Liver (tissue), 9 donors: ENCODE data around the gene NFIX. TPM values are rescaled to one million over a fixed set of nuclear protein-coding genes. Genes with fewer than 3 reads are reported as not detected.
A peak's percentile ranks its signal among the peaks of the same experiment; 100 is the strongest.

Experiments used
- DNase-seq: peaks from one replicate; pipeline ENCODE4 v3.0.0-alpha.2; 2017; ENCODE audit warnings: low spot score
- H3K27ac ChIP-seq, 2 donors: one replicate each; pipeline ENCODE4 v1.7.0; 2013; ENCODE audit warnings: inconsistent platforms in 2 of 2, low read length in 2 of 2, control low read depth in 1 of 2, low read depth in 1 of 2, mild to moderate bottlenecking in 1 of 2
- H3K27me3 ChIP-seq, 4 donors: one replicate each; pipeline versions ENCODE4 v1.6.1 to v1.7.0; 2013; ENCODE audit warnings: low read length in 3 of 4, inconsistent platforms in 1 of 4, mild to moderate bottlenecking in 1 of 4, moderate library complexity in 1 of 4; ENCODE audit not compliant: control insufficient read depth in 4 of 4, insufficient read depth in 4 of 4
- H3K36me3 ChIP-seq, 4 donors: one replicate each; pipeline versions ENCODE4 v1.6.1 to v1.7.0; 2013; ENCODE audit warnings: low read length in 3 of 4, mild to moderate bottlenecking in 3 of 4, low read depth in 1 of 4, moderate library complexity in 1 of 4; ENCODE audit not compliant: control insufficient read depth in 4 of 4, insufficient read depth in 3 of 4
- H3K4me1 ChIP-seq, 4 donors: one replicate each; pipeline versions ENCODE4 v1.6.1 to v1.7.0; 2013; ENCODE audit warnings: low read length in 3 of 4, mild to moderate bottlenecking in 3 of 4, moderate library complexity in 1 of 4; ENCODE audit not compliant: control insufficient read depth in 4 of 4, insufficient read depth in 4 of 4
- H3K4me3 ChIP-seq, 3 donors: one replicate each; pipeline versions ENCODE4 v1.6.1 to v1.7.0; 2013; ENCODE audit warnings: low read length in 3 of 3, control low read depth in 1 of 3, low read depth in 1 of 3, mild to moderate bottlenecking in 1 of 3
- H3K9ac ChIP-seq, 2 donors: one replicate each; pipeline ENCODE4 v1.7.0; 2013; ENCODE audit warnings: low read length in 2 of 2, mild to moderate bottlenecking in 2 of 2, moderate library complexity in 2 of 2, control low read depth in 1 of 2, low read depth in 1 of 2
- H3K9me3 ChIP-seq, 4 donors: one replicate each; pipeline versions ENCODE4 v1.6.1 to v1.7.0; 2013; ENCODE audit warnings: low read length in 3 of 4; ENCODE audit not compliant: control insufficient read depth in 4 of 4
- ATF3 ChIP-seq: IDR thresholded peaks from 2 replicates; pipeline ENCODE4 v1.6.1; 2016; ENCODE audit warnings: antibody characterized with exemption
- CTCF ChIP-seq: fragments of 150-350 bp; IDR thresholded peaks from 2 replicates; pipeline ENCODE4 v1.5.1; 2017; ENCODE audit warnings: improper control_type of control experiment, low read depth, low read length; ENCODE audit not compliant: missing input control
- GABPA ChIP-seq, 2 donors: IDR thresholded peaks in 1 of 2; conservative IDR thresholded peaks in 1 of 2; 2 replicates each; pipeline ENCODE4 v1.6.1; 2016; ENCODE audit warnings: antibody characterized with exemption in 2 of 2, mild to moderate bottlenecking in 1 of 2, moderate library complexity in 1 of 2
- HNF4A ChIP-seq, 2 donors: conservative IDR thresholded peaks; 2 replicates each; pipeline ENCODE4 v1.6.1; 2016; ENCODE audit warnings: antibody characterized with exemption in 2 of 2, mild to moderate bottlenecking in 2 of 2
- HNF4G ChIP-seq: IDR thresholded peaks from 2 replicates; pipeline ENCODE4 v1.6.1; 2016; ENCODE audit warnings: antibody characterized with exemption
- JUND ChIP-seq, 2 donors: IDR thresholded peaks; 2 replicates each; pipeline ENCODE4 v1.6.1; 2016; ENCODE audit warnings: antibody characterized with exemption in 2 of 2
- RAD21 ChIP-seq, 2 donors: IDR thresholded peaks; 2 replicates each; pipeline ENCODE4 v1.6.1; 2016; ENCODE audit warnings: antibody characterized with exemption in 2 of 2, mild to moderate bottlenecking in 2 of 2
- REST ChIP-seq: IDR thresholded peaks from 2 replicates; pipeline ENCODE4 v1.6.1; 2016; ENCODE audit warnings: antibody characterized with exemption, mild to moderate bottlenecking
- RXRA ChIP-seq, 2 donors: IDR thresholded peaks; 2 replicates each; pipeline ENCODE4 v1.6.1; 2017 to 2018; ENCODE audit warnings: antibody characterized with exemption in 2 of 2, mild to moderate bottlenecking in 1 of 2
- SP1 ChIP-seq: IDR thresholded peaks from 2 replicates; pipeline ENCODE4 v1.6.1; 2018; ENCODE audit warnings: antibody characterized with exemption, mild to moderate bottlenecking
- WGBS: extraction: QIAGEN DNeasy Blood & Tissue Kit; methylation state at CpG from one replicate; pipeline ENCODE4 v1.1.7; 2013; 5-methylcytosine and 5-hydroxymethylcytosine counted together
- polyA plus RNA-seq, 2 donors: library from polyadenylated mRNA; stranded (reverse) in 1 of 2; unstranded in 1 of 2; fragments of 200-250 nt in 1 of 2; fragments of >200 nt in 1 of 2; fragmentation: Nextera tagmentation in 1 of 2; extraction: Ambion mirVana in 1 of 2; gene quantifications; one replicate each; pipeline versions ENCODE4 v1.2.1 to v1.2.3, GENCODE V29; 2013 to 2015
- total RNA-seq, 2 donors: library from RNA; depleted of rRNA; stranded (reverse); fragments of >200 nt; gene quantifications; one replicate each; pipeline ENCODE4 v1.2.3, GENCODE V29; 2014
- donor health status: healthy.
- donor health status: healthy.
- donor health status: healthy.
- donor health status: healthy.
- donor health status: healthy.

The NFIX gene
- total and polyA plus RNA-seq, 4 donors, result 3.3 to 18.4 (median 12.6) TPM

GRCh38 chr19:13087795-13088537 lies 92.7 kb downstream of the NFIX start:
- Histone ChIP-seq H3K4me3 (peak overlapping the region in 1 of 3 donors; percentile 15), H3K9me3 (no peaks in the 10 kb centered on the region)
- 66% methylated on average over 37 of the region's 37 CpGs for WGBS

GRCh38 chr19:13089139-13089856 lies 94.0 kb downstream of the NFIX start:
- Histone ChIP-seq H3K9ac (no peak overlapping the region), H3K9me3 (no peaks in the 10 kb centered on the region), H3K27me3 (no peaks in the 10 kb centered on the region), H3K27ac (no peak overlapping the region), H3K36me3 (no peaks in the 10 kb centered on the region), H3K4me1 (peaks cover 7 to 47% (median 22%) of the 10 kb centered on the region in 4 donors), H3K4me3 (no peak overlapping the region)
- no peak for DNase-seq
- peak; percentile 16 for TF ChIP-seq CTCF
- TF ChIP-seq JUND (IDR thresholded peaks at IDR 0.05), result no peak
- WGBS, result 95% methylated on average over 5 of the region's 5 CpGs

More at GRCh38 chr19:13087795-13088537, 92.7 kb downstream of the NFIX start:
- H3K27ac ChIP-seq, result peak overlapping the region; percentile 48 to 68
- H3K27me3 ChIP-seq, result no peaks in the 10 kb centered on the region
- H3K36me3 ChIP-seq, result no peaks in the 10 kb centered on the region
- TF ChIP-seq GABPA (IDR thresholded peaks at IDR 0.05 in 1 of 2, conservative IDR thresholded peaks at IDR 0.05 in 1 of 2) (no peak), RAD21 (IDR thresholded peaks at IDR 0.05) (peak in 1 of 2 donors; percentile 28), HNF4A (conservative IDR thresholded peaks at IDR 0.05) (peak; percentile 88 to 90), REST (peak; percentile 66), RXRA (IDR thresholded peaks at IDR 0.05) (peak; percentile 44 to 64), ATF3 (no peak), HNF4G (peak; percentile 49), SP1 (peak; percentile 80)
- H3K9ac ChIP-seq, result no peak overlapping the region
- no peak for DNase-seq
- peaks cover 7 to 44% (median 21%) of the 10 kb centered on the region in 4 donors for H3K4me1 ChIP-seq
